Measurements from ENCODE around the gene PPP1R12B.
"Not testable (repeated sequence)": the region's sequence is repeated elsewhere in the genome, so short reads cannot be mapped to it uniquely, and the experiment has no call there.

The PPP1R12B gene

DNA sequence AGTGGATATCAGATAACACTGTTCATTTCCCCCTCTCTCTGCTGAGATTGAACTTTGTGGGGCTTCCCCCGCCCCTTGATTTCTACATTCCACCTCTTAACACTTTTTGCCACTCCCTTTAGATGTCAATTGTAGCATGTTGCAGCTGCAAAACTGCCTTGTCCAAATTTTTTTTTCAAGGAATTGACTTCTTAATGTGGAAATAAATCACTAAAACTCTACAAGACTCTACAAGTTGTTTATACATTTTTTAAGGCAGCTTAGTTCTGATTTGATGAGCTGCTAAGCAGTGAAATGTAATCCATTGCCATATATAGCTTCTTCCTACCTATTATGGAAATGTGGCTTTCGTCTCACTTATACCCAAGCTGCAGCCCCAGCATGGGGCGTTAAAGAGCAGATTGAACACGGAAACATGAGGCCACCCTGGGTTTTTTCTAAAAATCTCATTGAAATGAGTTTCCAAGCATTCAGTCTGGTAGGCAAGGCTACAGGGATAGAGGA is 229.6 kb downstream of the PPP1R12B start:
- no peak for FAIRE-seq
- no peak for DNase-seq (ENCODE audit: insufficient read length)
- no peak for TF ChIP-seq POLR2A (IDR thresholded peaks at IDR 0.05; ENCODE audit: low read depth, low read length)
- no peak for TF ChIP-seq TAF1 (IDR thresholded peaks at IDR 0.05; ENCODE audit: borderline replicate concordance, low read depth, low read length)
- TF ChIP-seq POLR2AphosphoS5 (IDR thresholded peaks at IDR 0.05; ENCODE audit: low read depth, low read length) = no peak

DNA sequence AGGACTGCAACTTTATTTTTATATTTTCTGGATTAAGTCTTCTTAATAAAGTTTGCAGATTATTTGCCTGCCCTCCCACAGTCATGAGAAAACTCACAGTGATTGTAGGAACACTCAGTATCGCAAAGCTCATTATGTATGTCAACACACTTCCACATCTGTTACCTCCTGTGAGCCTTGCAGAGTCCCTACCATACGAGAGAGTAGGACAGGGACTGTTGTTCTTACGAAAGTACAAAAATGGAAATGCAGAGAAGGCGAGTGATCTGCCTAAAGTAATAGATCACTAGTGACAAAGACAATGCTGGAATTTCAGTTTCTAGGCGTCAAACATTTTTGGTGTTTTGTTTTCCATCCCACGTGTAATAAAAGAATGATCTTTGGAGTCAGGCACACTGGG is 230.1 kb downstream of the PPP1R12B start:
- FAIRE-seq = no peak
- DNase-seq (ENCODE audit: insufficient read length) = no peak
- TF ChIP-seq POLR2AphosphoS5 (IDR thresholded peaks at IDR 0.05; ENCODE audit: low read depth, low read length) (no peak), TAF1 (IDR thresholded peaks at IDR 0.05; ENCODE audit: borderline replicate concordance, low read depth, low read length) (no peak), POLR2A (IDR thresholded peaks at IDR 0.05; ENCODE audit: low read depth, low read length) (no peak)

- no peak for DNase-seq (ENCODE audit: insufficient read length)
- no peak for FAIRE-seq
- no peak for TF ChIP-seq TAF1 (IDR thresholded peaks at IDR 0.05; ENCODE audit: borderline replicate concordance, low read depth, low read length)
- no peak for TF ChIP-seq POLR2AphosphoS5 (IDR thresholded peaks at IDR 0.05; ENCODE audit: low read depth, low read length)
- no peak for TF ChIP-seq POLR2A (IDR thresholded peaks at IDR 0.05; ENCODE audit: low read depth, low read length)
Observed at GRCh38 chr1:202579806-202580205, 231.3 kb downstream of the PPP1R12B start.

GRCh38 chr1:202580619-202581018 is 232.1 kb downstream of the PPP1R12B start:
- FAIRE-seq (no peak), DNase-seq (ENCODE audit: insufficient read length) (no peak)
- TF ChIP-seq POLR2A (IDR thresholded peaks at IDR 0.05; ENCODE audit: low read depth, low read length) (no peak), TAF1 (IDR thresholded peaks at IDR 0.05; ENCODE audit: borderline replicate concordance, low read depth, low read length) (no peak), POLR2AphosphoS5 (IDR thresholded peaks at IDR 0.05; ENCODE audit: low read depth, low read length) (no peak)

DNA sequence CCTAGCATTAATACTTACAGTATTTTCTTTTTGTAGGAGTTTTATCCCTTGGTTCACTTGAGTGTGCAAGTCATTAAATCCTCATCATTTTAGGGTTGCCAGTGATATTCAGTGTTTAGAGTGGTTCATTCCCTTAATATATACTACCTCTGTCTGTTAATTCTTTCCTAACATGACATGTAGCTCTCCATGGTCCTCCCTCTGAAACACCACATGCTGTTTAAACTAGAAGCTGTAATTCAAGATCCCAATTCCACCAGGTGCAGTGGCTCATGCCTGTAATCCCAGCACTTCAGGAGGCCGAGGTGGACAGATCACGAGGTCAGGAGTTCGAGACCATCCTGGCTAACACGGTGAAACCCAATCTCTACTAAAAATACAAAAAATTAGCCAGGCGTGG is 233.9 kb downstream of the PPP1R12B start:
- FAIRE-seq; DNase-seq (ENCODE audit: insufficient read length): not testable (repeated sequence)

- no peak for FAIRE-seq
- TF ChIP-seq POLR2A (IDR thresholded peaks at IDR 0.05; ENCODE audit: low read depth, low read length) (no peak), POLR2AphosphoS5 (IDR thresholded peaks at IDR 0.05; ENCODE audit: low read depth, low read length) (no peak), TAF1 (IDR thresholded peaks at IDR 0.05; ENCODE audit: borderline replicate concordance, low read depth, low read length) (no peak)
- DNase-seq (ENCODE audit: insufficient read length) = no peak
Observed at GRCh38 chr1:202584707-202585589, 236.4 kb downstream of the PPP1R12B start.

GRCh38 chr1:202585590-202585933 is 237.1 kb downstream of the PPP1R12B start:
- DNase-seq (ENCODE audit: insufficient read length) (no peak), FAIRE-seq (no peak)
- TF ChIP-seq TAF1 (IDR thresholded peaks at IDR 0.05; ENCODE audit: borderline replicate concordance, low read depth, low read length) (no peak), POLR2AphosphoS5 (IDR thresholded peaks at IDR 0.05; ENCODE audit: low read depth, low read length) (no peak), POLR2A (IDR thresholded peaks at IDR 0.05; ENCODE audit: low read depth, low read length) (no peak)

GRCh38 chr1:202586018-202586821 is 237.7 kb downstream of the PPP1R12B start:
- FAIRE-seq (no peak), DNase-seq (ENCODE audit: insufficient read length) (no peak)
- TF ChIP-seq TAF1 (IDR thresholded peaks at IDR 0.05; ENCODE audit: borderline replicate concordance, low read depth, low read length) (no peak), POLR2AphosphoS5 (IDR thresholded peaks at IDR 0.05; ENCODE audit: low read depth, low read length) (no peak), POLR2A (IDR thresholded peaks at IDR 0.05; ENCODE audit: low read depth, low read length) (no peak)

GRCh38 chr1:202586871-202587270 is 238.4 kb downstream of the PPP1R12B start:
- TF ChIP-seq TAF1 (IDR thresholded peaks at IDR 0.05; ENCODE audit: borderline replicate concordance, low read depth, low read length) = no peak
- FAIRE-seq (no peak), DNase-seq (ENCODE audit: insufficient read length) (no peak)

- no peak for TF ChIP-seq POLR2AphosphoS5 (IDR thresholded peaks at IDR 0.05; ENCODE audit: low read depth, low read length)
- no peak for TF ChIP-seq POLR2A (IDR thresholded peaks at IDR 0.05; ENCODE audit: low read depth, low read length)
- DNase-seq (ENCODE audit: insufficient read length) = no peak
- no peak for FAIRE-seq
Observed at GRCh38 chr1:202587859-202588485, 239.5 kb downstream of the PPP1R12B start.

DNA sequence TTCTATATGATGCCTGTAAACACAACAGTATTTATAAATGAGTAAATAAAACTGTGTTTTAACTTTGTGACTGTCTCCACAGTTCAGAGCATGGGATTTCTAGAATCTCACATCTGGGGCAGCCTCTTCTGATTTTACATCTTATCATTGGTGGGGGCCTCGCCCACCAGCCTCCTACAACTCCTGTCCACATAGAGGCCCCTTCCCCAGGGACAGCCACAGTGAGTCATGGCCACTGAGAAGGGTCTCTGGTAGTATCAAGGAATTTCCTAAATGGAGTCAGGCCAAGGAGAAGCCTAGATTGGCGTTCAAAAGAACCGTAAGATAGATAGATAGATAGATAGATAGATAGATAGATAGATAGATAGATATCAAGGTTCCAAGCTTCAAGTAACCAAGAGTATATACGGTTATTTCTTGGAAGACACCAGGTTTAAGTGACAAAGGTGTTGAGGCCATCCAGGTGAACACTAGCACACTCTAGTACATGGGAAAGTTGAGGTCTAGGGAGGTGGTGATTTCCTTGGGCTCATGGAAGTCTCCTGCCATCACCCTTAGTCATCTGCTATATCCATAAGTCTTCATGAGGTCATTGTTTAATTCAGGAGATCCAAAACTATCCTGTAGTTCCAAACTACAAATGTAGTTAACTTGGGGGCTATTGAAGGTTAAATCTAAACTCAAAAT is 240.1 kb downstream of the PPP1R12B start:
- FAIRE-seq (no peak), DNase-seq (ENCODE audit: insufficient read length) (no peak)
- no peak for TF ChIP-seq POLR2A (IDR thresholded peaks at IDR 0.05; ENCODE audit: low read depth, low read length)
- TF ChIP-seq POLR2AphosphoS5 (IDR thresholded peaks at IDR 0.05; ENCODE audit: low read depth, low read length) = no peak
- no peak for TF ChIP-seq TAF1 (IDR thresholded peaks at IDR 0.05; ENCODE audit: borderline replicate concordance, low read depth, low read length)

All from GM12892 (cell line).